IPS DF 6.9 (cell line): Measurements from ENCODE around the gene CELA1.

Experiments used
- DNase-seq: peaks from one replicate; pipeline ENCODE4 v3.0.0-alpha.2; 2013; ENCODE audit warnings: low read depth, low spot score
- H3K27ac ChIP-seq: one replicate; pipeline ENCODE4 v1.5.1; 2013; ENCODE audit warnings: low read length, control low read depth
- H3K27me3 ChIP-seq: 2 replicates; pipeline ENCODE4 v1.6.1; 2013; ENCODE audit warnings: mild to moderate bottlenecking, low read length; ENCODE audit not compliant: control insufficient read depth, insufficient read depth
- H3K36me3 ChIP-seq: 2 replicates; pipeline ENCODE4 v1.6.1; 2013; ENCODE audit warnings: low read length; ENCODE audit not compliant: control insufficient read depth, insufficient read depth
- H3K4me1 ChIP-seq: 2 replicates; pipeline ENCODE4 v1.6.1; 2013; ENCODE audit warnings: low read length; ENCODE audit not compliant: control insufficient read depth, insufficient read depth
- H3K4me3 ChIP-seq: 2 replicates; pipeline ENCODE4 v1.5.1; 2013; ENCODE audit warnings: mild to moderate bottlenecking, low read length
- H3K9me3 ChIP-seq: 2 replicates; pipeline ENCODE4 v1.6.1; 2013; ENCODE audit warnings: low read length, inconsistent platforms; ENCODE audit not compliant: control insufficient read depth, insufficient read depth
- WGBS: extraction: QIAGEN DNeasy Blood & Tissue Kit; methylation state at CpG from one replicate; pipeline ENCODE4 v1.1.7; 2013; ENCODE audit warnings: mixed read lengths, missing lambda C conversion rate; ENCODE audit not compliant: insufficient read length, insufficient coverage; 5-methylcytosine and 5-hydroxymethylcytosine counted together

CELA1 gene

GRCh38 chr12:51388069-51388799 is 41.8 kb upstream of the CELA1 start:
- DNase-seq: no peak
- no peaks in the 10 kb centered on the region for H3K9me3 ChIP-seq
- no peaks in the 10 kb centered on the region for H3K27me3 ChIP-seq
- no peak overlapping the region for H3K27ac ChIP-seq
- H3K4me1 ChIP-seq: peaks cover 8% of the 10 kb centered on the region
- no CpG with 5 or more reads among the region's 10 CpGs for WGBS
- H3K4me3 ChIP-seq: no peak overlapping the region
- H3K36me3 ChIP-seq: no peaks in the 10 kb centered on the region

- Histone ChIP-seq H3K27ac (no peak overlapping the region), H3K9me3 (no peaks in the 10 kb centered on the region), H3K4me1 (peaks cover 8% of the 10 kb centered on the region), H3K36me3 (peaks cover 3% of the 10 kb centered on the region; the same call in 1 of the 2 replicates), H3K27me3 (no peaks in the 10 kb centered on the region), H3K4me3 (no peak overlapping the region)
- no CpG with 5 or more reads among the region's 4 CpGs for WGBS
- DNase-seq: no peak
Measured at GRCh38 chr12:51386351-51386750, 39.9 kb upstream of the CELA1 start.

GRCh38 chr12:51383269-51383905 is 36.9 kb upstream of the CELA1 start:
- Histone ChIP-seq H3K27ac (no peak overlapping the region), H3K36me3 (peaks cover 3% of the 10 kb centered on the region; the same call in 1 of the 2 replicates), H3K4me1 (peaks cover 6% of the 10 kb centered on the region), H3K27me3 (no peaks in the 10 kb centered on the region), H3K4me3 (no peak overlapping the region), H3K9me3 (no peaks in the 10 kb centered on the region)
- DNase-seq: no peak
- no CpG with 5 or more reads among the region's 6 CpGs for WGBS

- Histone ChIP-seq H3K9me3 (no peaks in the 10 kb centered on the region), H3K27me3 (no peaks in the 10 kb centered on the region), H3K4me3 (no peak overlapping the region), H3K36me3 (peaks cover 6% of the 10 kb centered on the region), H3K27ac (no peak overlapping the region), H3K4me1 (peaks cover 4% of the 10 kb centered on the region)
- DNase-seq: no peak
- no CpG with 5 or more reads among the region's 7 CpGs for WGBS
Measured at GRCh38 chr12:51382173-51382572, 35.7 kb upstream of the CELA1 start.

DNA sequence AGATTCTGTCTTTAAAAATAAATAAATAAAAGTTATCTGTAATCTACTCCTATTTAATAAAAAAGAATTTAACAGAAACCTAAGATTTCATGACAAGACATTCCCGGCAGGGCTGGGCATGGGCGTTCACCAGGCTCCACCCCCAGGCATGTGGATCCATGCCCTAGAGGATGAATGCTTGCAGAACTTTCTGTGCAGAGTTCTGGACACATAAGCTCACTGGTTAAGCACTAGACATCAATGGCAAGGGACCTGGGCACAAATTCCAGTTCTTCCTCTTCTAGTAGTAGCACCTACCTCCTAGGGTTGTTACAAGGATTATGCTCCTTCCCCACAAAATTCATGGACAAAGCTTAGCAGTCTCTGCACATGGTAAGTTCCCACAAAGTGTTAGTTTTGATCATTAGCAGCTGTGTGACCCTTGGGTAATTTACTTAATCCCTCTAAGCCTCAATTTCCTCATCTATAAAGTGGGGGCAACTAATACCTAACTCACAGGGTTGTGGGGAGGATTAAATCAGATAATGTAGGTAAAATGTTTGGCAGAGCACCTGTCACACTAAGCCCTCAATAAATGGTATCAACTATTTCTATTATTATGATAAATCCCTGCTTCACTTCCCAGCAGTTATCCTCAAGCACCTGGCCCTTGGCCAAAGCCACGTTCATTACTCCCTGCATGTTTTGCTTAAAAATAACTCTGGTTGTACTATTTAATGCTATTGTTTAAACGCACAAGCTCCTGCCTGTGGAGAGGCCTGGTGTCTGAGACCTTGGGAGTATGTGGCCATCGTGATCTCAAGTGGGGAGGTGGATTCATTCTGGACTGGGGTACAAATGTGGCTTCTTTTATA is 35.0 kb upstream of the CELA1 start:
- peaks cover 8% of the 10 kb centered on the region for H3K36me3 ChIP-seq
- WGBS: no CpG with 5 or more reads among the region's 5 CpGs

GRCh38 chr12:51379571-51379970 is 33.1 kb upstream of the CELA1 start:
- Histone ChIP-seq H3K27ac (no peak overlapping the region), H3K9me3 (no peaks in the 10 kb centered on the region), H3K36me3 (peaks cover 8% of the 10 kb centered on the region), H3K4me3 (no peak overlapping the region), H3K4me1 (peaks cover 4% of the 10 kb centered on the region), H3K27me3 (no peaks in the 10 kb centered on the region)
- no peak for DNase-seq
- WGBS: no CpG with 5 or more reads among the region's 11 CpGs

More for the DNA sequence above, 35.0 kb upstream of the CELA1 start:
- no peaks in the 10 kb centered on the region for H3K27me3 ChIP-seq
- H3K4me1 ChIP-seq: peaks cover 4% of the 10 kb centered on the region
- no peaks in the 10 kb centered on the region for H3K9me3 ChIP-seq
- DNase-seq: no peak
- no peak overlapping the region for H3K27ac ChIP-seq
- no peak overlapping the region for H3K4me3 ChIP-seq

DNA sequence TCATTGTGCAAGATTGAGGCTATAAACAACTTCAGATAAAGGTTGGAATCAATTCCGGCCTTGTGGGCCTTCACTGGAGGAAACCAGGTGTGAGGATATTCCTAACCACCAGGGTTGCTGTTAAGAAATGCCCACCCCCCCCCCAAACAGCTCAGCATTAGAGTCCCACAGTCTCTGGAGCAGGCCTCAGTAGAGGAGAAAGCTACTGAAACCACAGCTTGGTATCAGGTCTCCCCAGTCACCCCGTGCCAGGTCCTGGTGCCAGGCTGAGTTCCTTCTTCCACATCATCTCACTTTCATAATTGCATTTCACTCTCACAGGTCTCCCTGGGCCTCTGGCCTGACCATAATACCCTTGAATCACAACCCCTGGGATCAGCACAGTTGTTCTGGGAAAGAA is 32.3 kb upstream of the CELA1 start:
- H3K27ac ChIP-seq: no peak overlapping the region
- H3K4me3 ChIP-seq: no peak overlapping the region
- H3K36me3 ChIP-seq: peaks cover 8% of the 10 kb centered on the region
- DNase-seq: no peak
- peaks cover 1% of the 10 kb centered on the region for H3K4me1 ChIP-seq
- no CpG with 5 or more reads among the region's 2 CpGs for WGBS
- no peaks in the 10 kb centered on the region for H3K27me3 ChIP-seq
- H3K9me3 ChIP-seq: no peaks in the 10 kb centered on the region

DNA sequence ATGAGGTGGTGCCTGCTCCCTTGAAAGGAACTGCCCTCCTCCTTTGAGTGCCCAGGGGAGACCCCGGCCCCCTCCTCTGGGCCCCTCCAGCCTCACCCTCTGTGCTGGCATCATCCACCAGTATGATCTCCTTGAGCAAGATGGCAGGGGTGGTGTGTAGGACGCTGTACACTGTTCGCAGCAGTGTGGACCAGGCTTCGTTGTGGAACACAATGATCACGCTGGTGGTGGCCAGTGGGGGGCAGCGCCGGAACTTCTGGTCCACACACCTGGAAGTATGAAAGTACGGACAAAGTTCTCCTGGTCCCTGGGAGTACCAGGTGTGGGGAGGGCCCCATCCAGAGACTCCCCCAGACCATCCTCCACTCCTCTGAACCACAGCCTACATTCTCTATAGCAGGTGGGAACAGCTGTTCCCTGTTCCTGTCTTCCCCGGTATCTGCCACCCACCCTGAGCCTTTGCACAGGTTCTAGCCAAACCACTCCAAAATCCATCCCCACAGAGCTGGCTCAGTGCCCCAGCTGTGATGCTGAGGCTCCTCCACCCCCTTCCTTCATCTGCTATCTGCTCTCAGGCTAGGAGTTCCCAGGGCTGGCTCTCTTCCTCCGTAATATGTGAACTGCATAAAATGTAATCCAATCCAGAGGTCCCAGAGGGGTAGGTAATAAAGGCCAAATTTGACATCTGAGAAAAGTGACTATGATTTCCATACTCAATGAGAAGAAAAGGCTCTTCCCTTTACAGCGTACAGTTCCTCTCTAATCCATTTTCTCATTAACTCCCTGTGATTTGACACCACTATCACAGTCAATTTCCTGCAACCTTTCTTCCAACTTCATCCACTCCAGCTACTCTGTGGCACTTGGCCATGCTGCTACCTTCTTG is 30.9 kb upstream of the CELA1 start:
- Histone ChIP-seq H3K36me3 (peaks cover 7% of the 10 kb centered on the region), H3K4me3 (no peak overlapping the region), H3K9me3 (no peaks in the 10 kb centered on the region), H3K27ac (no peak overlapping the region), H3K27me3 (no peaks in the 10 kb centered on the region), H3K4me1 (no peaks in the 10 kb centered on the region; the same call in 1 of the 2 replicates)
- no CpG with 5 or more reads among the region's 11 CpGs for WGBS
- DNase-seq: no peak

DNA sequence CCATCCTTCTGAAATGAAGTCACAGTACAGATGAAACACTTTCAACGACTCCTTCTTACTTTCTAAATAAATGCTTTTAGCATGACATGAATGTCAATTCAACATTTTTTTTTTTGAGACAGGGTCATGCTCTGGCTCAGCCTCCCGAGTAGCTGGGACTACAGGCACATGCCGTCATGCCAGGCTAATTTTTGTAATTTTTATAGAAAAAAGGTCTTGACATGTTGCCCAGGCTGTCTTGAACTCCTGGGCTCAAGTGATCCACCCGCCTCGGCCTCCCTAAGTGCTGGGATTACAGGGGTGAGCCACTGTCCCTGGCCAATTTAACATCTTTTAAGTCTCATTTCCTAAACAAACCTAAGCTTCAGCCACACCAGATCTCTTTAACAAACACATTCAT is 28.4 kb upstream of the CELA1 start:
- H3K27ac ChIP-seq: no peak overlapping the region
- no CpG with 5 or more reads among the region's 5 CpGs for WGBS

More for the DNA sequence above, 28.4 kb upstream of the CELA1 start:
- DNase-seq: no peak
- Histone ChIP-seq H3K27me3 (no peaks in the 10 kb centered on the region), H3K4me1 (peaks cover 2% of the 10 kb centered on the region; the same call in 1 of the 2 replicates), H3K4me3 (no peak overlapping the region), H3K9me3 (no peaks in the 10 kb centered on the region), H3K36me3 (peaks cover 6% of the 10 kb centered on the region)
